Tibial nerve (tissue), 4 donors: ENCODE results near the gene CEACAM8. TPM values are rescaled to one million over a fixed set of nuclear protein-coding genes. Genes with fewer than 3 reads are reported as not detected.

Experiments
- DNase-seq, 2 donors: peaks; one replicate each; pipeline ENCODE4 v3.0.0-alpha.2; 2019; ENCODE audit warnings: low spot score in 2 of 2
- H3K27ac ChIP-seq, 4 donors: fragments of 200-600 bp; sonication (generic) in 3 of 4; one replicate each; pipeline ENCODE4 v1.5.1; 2017 to 2019; ENCODE audit warnings: mild to moderate bottlenecking in 1 of 4
- H3K27me3 ChIP-seq, 2 donors: fragments of 200-600 bp; sonication (generic) in 1 of 2; one replicate each; pipeline versions ENCODE4 v1.5.1 to v1.6.0; 2017 to 2019
- H3K36me3 ChIP-seq, 3 donors: fragments of 200-600 bp; sonication (generic); one replicate each; pipeline ENCODE4 v1.5.1; 2018 to 2019
- H3K4me1 ChIP-seq, 4 donors: fragments of 200-600 bp; sonication (generic) in 3 of 4; one replicate each; pipeline ENCODE4 v1.5.1; 2017 to 2019
- H3K4me3 ChIP-seq, 4 donors: fragments of 200-600 bp; sonication (generic) in 3 of 4; one replicate each; pipeline ENCODE4 v1.5.1; 2017 to 2019; ENCODE audit warnings: mild to moderate bottlenecking in 1 of 4, moderate library complexity in 1 of 4
- H3K9me3 ChIP-seq, 4 donors: fragments of 200-600 bp; sonication (generic) in 3 of 4; one replicate each; pipeline ENCODE4 v1.5.1; 2017 to 2019
- EP300 ChIP-seq, 2 donors: sonication (generic); formaldehyde crosslinking; IDR thresholded peaks; one replicate each; pipeline ENCODE4 v1.6.1; 2017; ENCODE audit warnings: antibody characterized with exemption in 2 of 2, mild to moderate bottlenecking in 1 of 2
- POLR2A ChIP-seq, 2 donors: fragments of 450-650 bp; IDR thresholded peaks; one replicate each; pipeline ENCODE4 v1.6.1; 2017; ENCODE audit warnings: antibody characterized with exemption in 2 of 2, mild to moderate bottlenecking in 2 of 2, moderate library complexity in 2 of 2
- WGBS, 2 donors: methylation state at CpG; one replicate each; pipeline ENCODE4 v1.1.5; 2018; 5-methylcytosine and 5-hydroxymethylcytosine counted together
- total RNA-seq, 4 donors: library from RNA; depleted of rRNA; stranded (reverse); fragments of >200 nt; gene quantifications; one replicate each; pipeline ENCODE4 v1.1.0, GENCODE V29; 2016
- TF ChIP-seq, protein P1 (sequence below), 5 experiments: fragments of 200-600 bp in 3 of 5; fragments of 450-650 bp in 2 of 5; sonication (generic) in 3 of 5; IDR thresholded peaks; one replicate each; pipeline ENCODE4 v1.5.1; 2016 to 2019; ENCODE audit warnings: antibody characterized with exemption in 5 of 5, mild to moderate bottlenecking in 3 of 5, moderate library complexity in 2 of 5

CEACAM8 gene
- total RNA-seq, 4 donors from 2014 or later: not detected

DNA sequence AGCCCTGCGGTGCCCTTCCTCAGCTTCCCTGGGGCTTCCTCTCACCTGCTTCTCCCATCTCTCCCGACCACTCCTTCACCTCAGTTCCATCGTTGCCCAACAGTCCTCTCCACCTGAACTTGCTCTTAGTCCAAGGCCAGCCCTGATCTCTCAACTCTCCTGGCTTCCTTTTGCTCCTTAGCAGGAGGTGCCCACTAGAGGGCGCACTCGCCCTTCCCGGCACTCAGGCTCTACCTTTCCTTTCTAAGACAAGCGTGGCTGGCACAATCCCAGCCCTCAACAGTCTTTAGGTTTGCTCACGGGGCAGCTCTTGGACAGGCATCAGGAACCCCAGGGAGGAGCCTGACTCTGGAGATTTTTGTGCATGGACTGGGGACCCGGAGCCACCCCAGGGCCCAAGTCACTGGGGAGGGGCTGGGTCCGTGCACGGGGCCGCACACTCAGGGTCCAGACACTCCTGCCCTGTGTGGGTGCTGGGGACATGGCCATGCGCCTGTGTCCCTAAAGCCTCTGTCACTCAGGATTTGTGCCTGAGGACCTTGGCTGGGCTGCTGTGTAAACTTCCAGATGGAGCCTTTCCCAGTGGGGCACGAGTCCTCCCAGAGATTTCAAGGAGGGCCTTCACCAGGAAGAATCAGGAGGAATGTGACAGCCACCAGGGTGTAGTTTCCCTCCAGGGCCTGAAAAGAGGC lies 12.1 kb upstream of the CEACAM8 start:
- Histone ChIP-seq H3K4me3 (no peak overlapping the region), H3K9me3 (no peaks in the 10 kb centered on the region), H3K36me3 (no peaks in the 10 kb centered on the region), H3K27me3 (no peaks in the 10 kb centered on the region), H3K27ac (no peak overlapping the region), H3K4me1 (no peaks in the 10 kb centered on the region)
- no peak for DNase-seq
- TF ChIP-seq, protein P1, sequence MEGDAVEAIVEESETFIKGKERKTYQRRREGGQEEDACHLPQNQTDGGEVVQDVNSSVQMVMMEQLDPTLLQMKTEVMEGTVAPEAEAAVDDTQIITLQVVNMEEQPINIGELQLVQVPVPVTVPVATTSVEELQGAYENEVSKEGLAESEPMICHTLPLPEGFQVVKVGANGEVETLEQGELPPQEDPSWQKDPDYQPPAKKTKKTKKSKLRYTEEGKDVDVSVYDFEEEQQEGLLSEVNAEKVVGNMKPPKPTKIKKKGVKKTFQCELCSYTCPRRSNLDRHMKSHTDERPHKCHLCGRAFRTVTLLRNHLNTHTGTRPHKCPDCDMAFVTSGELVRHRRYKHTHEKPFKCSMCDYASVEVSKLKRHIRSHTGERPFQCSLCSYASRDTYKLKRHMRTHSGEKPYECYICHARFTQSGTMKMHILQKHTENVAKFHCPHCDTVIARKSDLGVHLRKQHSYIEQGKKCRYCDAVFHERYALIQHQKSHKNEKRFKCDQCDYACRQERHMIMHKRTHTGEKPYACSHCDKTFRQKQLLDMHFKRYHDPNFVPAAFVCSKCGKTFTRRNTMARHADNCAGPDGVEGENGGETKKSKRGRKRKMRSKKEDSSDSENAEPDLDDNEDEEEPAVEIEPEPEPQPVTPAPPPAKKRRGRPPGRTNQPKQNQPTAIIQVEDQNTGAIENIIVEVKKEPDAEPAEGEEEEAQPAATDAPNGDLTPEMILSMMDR (IDR thresholded peaks at IDR 0.05): peak in 2 of 5 experiments; percentile 16 to 27
- TF ChIP-seq POLR2A (IDR thresholded peaks at IDR 0.05): no peak
- WGBS, 2 donors: 14 to 41% methylated on average over 9 to 13 of the region's 14 CpGs

DNA sequence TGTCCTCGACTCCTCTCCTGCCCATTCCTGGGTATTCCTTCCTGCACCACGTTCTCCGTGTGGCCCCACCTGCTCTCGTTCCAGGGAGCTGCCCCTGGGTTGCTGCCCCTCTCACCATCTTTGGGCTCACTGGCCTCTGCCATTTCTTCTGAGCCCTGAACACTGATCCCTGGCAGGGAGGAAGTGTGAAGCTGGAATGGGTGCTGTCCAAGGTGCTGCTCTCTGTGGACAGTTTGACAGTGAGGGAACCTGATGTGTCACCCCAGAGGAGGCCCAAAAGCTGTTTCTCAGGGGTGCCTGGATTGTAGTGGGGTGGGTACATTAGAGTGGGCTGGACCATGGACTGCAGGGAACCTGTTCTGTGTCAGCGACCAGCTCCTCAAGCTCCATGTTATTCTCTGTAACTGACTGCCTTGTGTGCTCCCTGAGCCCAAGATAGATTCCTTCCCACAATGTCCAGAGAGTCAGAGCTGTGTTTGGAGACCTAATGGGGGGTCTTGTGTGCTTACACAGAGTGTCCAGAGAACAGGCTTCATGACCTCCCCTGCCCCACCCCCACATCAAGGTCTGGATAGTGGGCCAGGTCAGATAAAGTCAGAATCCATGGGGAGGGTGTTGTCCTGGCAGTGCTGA lies 7.2 kb upstream of the CEACAM8 start:
- Histone ChIP-seq H3K27ac (no peak overlapping the region), H3K36me3 (no peaks in the 10 kb centered on the region), H3K9me3 (peaks cover 0 to 13% (median 0%) of the 10 kb centered on the region in 4 donors), H3K4me3 (no peak overlapping the region), H3K4me1 (no peaks in the 10 kb centered on the region), H3K27me3 (no peaks in the 10 kb centered on the region)
- WGBS, 2 donors: 34 to 36% methylated on average over 5 of the region's 5 CpGs
- DNase-seq: no peak
- no peak for TF ChIP-seq EP300 (IDR thresholded peaks at IDR 0.05)
- TF ChIP-seq, protein P1 (IDR thresholded peaks at IDR 0.05): no peak
- no peak for TF ChIP-seq POLR2A (IDR thresholded peaks at IDR 0.05)

DNA sequence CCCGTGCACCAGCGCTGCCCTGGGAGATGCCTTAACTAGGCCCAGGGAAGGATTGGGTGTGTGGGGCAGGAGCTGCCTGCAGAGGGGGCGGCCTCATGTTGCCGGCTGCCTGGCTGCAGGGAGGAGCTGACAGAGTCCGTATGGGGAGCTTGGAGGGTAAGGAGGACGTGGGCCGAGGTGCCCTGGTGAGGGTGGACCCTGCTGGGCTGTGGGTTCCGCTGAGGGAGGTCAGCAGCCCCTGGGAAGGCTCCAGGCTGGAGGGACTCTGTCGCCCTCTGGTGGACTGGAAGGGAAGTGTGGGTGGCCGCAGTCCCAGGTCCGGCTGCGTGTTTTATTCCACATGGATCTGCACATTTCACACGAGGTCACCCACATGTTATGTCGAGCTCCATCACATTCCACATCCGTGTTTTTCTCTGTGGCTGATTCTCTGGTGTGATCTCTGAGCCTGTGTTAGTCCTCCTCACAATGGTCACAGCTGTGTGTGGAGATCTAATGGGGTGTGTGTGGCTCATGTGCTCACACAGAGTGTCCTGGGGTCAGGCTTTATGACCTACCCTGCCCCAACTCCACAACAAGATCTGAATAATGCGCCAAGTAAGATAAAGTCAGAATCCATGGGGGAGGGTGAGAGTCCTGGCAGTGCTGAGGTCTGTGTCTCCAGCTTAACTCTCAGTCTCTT lies 1.8 kb upstream of the CEACAM8 start:
- Histone ChIP-seq H3K27me3 (no peaks in the 10 kb centered on the region), H3K27ac (no peak overlapping the region), H3K9me3 (peaks cover 0 to 13% (median 0%) of the 10 kb centered on the region in 4 donors), H3K4me3 (no peak overlapping the region), H3K4me1 (no peaks in the 10 kb centered on the region), H3K36me3 (no peaks in the 10 kb centered on the region)
- DNase-seq: no peak
- TF ChIP-seq, protein P1 (IDR thresholded peaks at IDR 0.05): peak; percentile 65 to 90 (median 73)
- TF ChIP-seq EP300 (IDR thresholded peaks at IDR 0.05) (no peak), POLR2A (IDR thresholded peaks at IDR 0.05) (no peak)
- WGBS, 2 donors: 18 to 23% methylated on average over 10 to 16 of the region's 16 CpGs

DNA sequence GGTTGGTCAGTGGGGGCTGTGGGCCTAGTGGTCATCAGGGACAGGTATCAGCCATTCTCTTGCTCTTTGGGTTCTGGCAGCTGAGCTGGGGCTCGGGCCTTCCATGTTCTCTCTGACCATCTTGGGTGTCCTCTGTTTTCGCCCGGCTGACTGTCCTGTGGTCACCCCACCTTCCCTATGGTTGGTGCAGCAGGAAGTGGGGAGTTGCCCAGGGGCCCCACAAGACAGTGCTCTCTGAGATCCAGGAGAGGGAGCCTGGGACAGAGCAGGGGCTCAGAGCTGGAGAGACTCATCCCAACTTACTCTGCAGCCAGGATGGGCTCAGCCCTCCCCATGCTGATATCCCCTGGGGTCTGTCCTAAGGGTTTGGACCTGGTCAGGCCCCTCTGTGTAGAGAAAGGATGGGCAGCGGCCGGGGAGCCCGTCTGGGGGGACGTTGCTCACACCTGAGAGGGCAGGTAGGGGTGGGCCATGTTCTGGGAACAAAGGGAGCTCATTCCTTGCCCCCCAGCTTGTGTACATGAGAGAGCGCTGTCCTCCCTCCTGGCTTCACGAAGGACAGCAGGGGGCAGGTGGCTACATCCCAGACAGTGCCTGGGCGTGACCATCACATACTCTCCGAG lies 937 bp upstream of the CEACAM8 start:
- no peak for DNase-seq
- no peak for TF ChIP-seq EP300 (IDR thresholded peaks at IDR 0.05)
- TF ChIP-seq, protein P1 (IDR thresholded peaks at IDR 0.05): no peak
- TF ChIP-seq POLR2A (IDR thresholded peaks at IDR 0.05): no peak
- WGBS, 2 donors: 81 to 84% methylated on average over 6 to 8 of the region's 11 CpGs
- peaks cover 0 to 13% (median 0%) of the 10 kb centered on the region in 4 donors for H3K9me3 ChIP-seq
- no peaks in the 10 kb centered on the region for H3K4me1 ChIP-seq
- no peak overlapping the region for H3K27ac ChIP-seq
- no peak overlapping the region for H3K4me3 ChIP-seq
- H3K36me3 ChIP-seq: no peaks in the 10 kb centered on the region
- no peaks in the 10 kb centered on the region for H3K27me3 ChIP-seq
